ENCODE data around the gene TBC1D2.

Gene TBC1D2

GRCh38 chr9:98201102-98201501, 54.3 kb downstream of the TBC1D2 start:
- H3K4me1 ChIP-seq (ENCODE audit: insufficient read depth, low read length) = no peaks in the 10 kb centered on the region
- no peak overlapping the region for H3K4me3 ChIP-seq (ENCODE audit: low read length)
- peaks cover 36% of the 10 kb centered on the region for H3K27me3 ChIP-seq (ENCODE audit: insufficient read depth, low read length)
- H2AFZ ChIP-seq (ENCODE audit: low read depth, low read length) = no peak overlapping the region
- no peaks in the 10 kb centered on the region for H3K36me3 ChIP-seq (ENCODE audit: insufficient read depth, low read length)
- H3K9me3 ChIP-seq (ENCODE audit: low read length) = no peaks in the 10 kb centered on the region

- Histone ChIP-seq H2AFZ (ENCODE audit: low read depth, low read length) (no peak overlapping the region), H3K27me3 (ENCODE audit: insufficient read depth, low read length) (peaks cover 43% of the 10 kb centered on the region), H3K36me3 (ENCODE audit: insufficient read depth, low read length) (no peaks in the 10 kb centered on the region), H3K9me3 (ENCODE audit: low read length) (no peaks in the 10 kb centered on the region), H3K4me1 (ENCODE audit: insufficient read depth, low read length) (no peaks in the 10 kb centered on the region), H3K4me3 (ENCODE audit: low read length) (no peak overlapping the region)
Observed at GRCh38 chr9:98199388-98200033, 55.9 kb downstream of the TBC1D2 start.

GRCh38 chr9:98195671-98196070, 59.8 kb downstream of the TBC1D2 start:
- H2AFZ ChIP-seq (ENCODE audit: low read depth, low read length) = no peak overlapping the region
- no peaks in the 10 kb centered on the region for H3K36me3 ChIP-seq (ENCODE audit: insufficient read depth, low read length)
- no peaks in the 10 kb centered on the region for H3K9me3 ChIP-seq (ENCODE audit: low read length)
- no peak overlapping the region for H3K4me3 ChIP-seq (ENCODE audit: low read length)
- H3K4me1 ChIP-seq (ENCODE audit: insufficient read depth, low read length) = peaks cover 5% of the 10 kb centered on the region
- peaks cover 57% of the 10 kb centered on the region for H3K27me3 ChIP-seq (ENCODE audit: insufficient read depth, low read length)

GRCh38 chr9:98193336-98193944, 62.0 kb downstream of the TBC1D2 start:
- H3K36me3 ChIP-seq (ENCODE audit: insufficient read depth, low read length) = no peaks in the 10 kb centered on the region
- no peaks in the 10 kb centered on the region for H3K9me3 ChIP-seq (ENCODE audit: low read length)
- peak overlapping the region; percentile 43 for H3K4me3 ChIP-seq (ENCODE audit: low read length)
- H3K4me1 ChIP-seq (ENCODE audit: insufficient read depth, low read length) = peaks cover 5% of the 10 kb centered on the region
- H3K27me3 ChIP-seq (ENCODE audit: insufficient read depth, low read length) = peaks cover 60% of the 10 kb centered on the region
- peak overlapping the region; percentile 46 for H2AFZ ChIP-seq (ENCODE audit: low read depth, low read length)

GRCh38 chr9:98192503-98193335, 62.7 kb downstream of the TBC1D2 start, which contains the start of gene CORO2A:
Gene CORO2A (minus strand): TSS chr9:98192637. CDS start chr9:98157660, 34,977 bp downstream.
- Histone ChIP-seq H3K27me3 (ENCODE audit: insufficient read depth, low read length) (peaks cover 53% of the 10 kb centered on the region), H3K4me1 (ENCODE audit: insufficient read depth, low read length) (peaks cover 5% of the 10 kb centered on the region), H3K36me3 (ENCODE audit: insufficient read depth, low read length) (no peaks in the 10 kb centered on the region), H2AFZ (ENCODE audit: low read depth, low read length) (peak within 1 kb of the TSS; percentile 65), H3K4me3 (ENCODE audit: low read length) (peak within 1 kb of the TSS; percentile 43), H3K9me3 (ENCODE audit: low read length) (no peaks in the 10 kb centered on the region)

- H3K36me3 ChIP-seq (ENCODE audit: insufficient read depth, low read length) = no peaks in the 10 kb centered on the region
- H3K4me3 ChIP-seq (ENCODE audit: low read length) = peak overlapping the region; percentile 43
- peaks cover 50% of the 10 kb centered on the region for H3K27me3 ChIP-seq (ENCODE audit: insufficient read depth, low read length)
- peak overlapping the region; percentile 65 for H2AFZ ChIP-seq (ENCODE audit: low read depth, low read length)
- peaks cover 5% of the 10 kb centered on the region for H3K4me1 ChIP-seq (ENCODE audit: insufficient read depth, low read length)
- H3K9me3 ChIP-seq (ENCODE audit: low read length) = no peaks in the 10 kb centered on the region
Observed at GRCh38 chr9:98191671-98192502, 63.6 kb downstream of the TBC1D2 start.

- H3K27me3 ChIP-seq (ENCODE audit: insufficient read depth, low read length) = peaks cover 50% of the 10 kb centered on the region
- peaks cover 5% of the 10 kb centered on the region for H3K4me1 ChIP-seq (ENCODE audit: insufficient read depth, low read length)
- no peaks in the 10 kb centered on the region for H3K9me3 ChIP-seq (ENCODE audit: low read length)
- H2AFZ ChIP-seq (ENCODE audit: low read depth, low read length) = no peak overlapping the region
- no peaks in the 10 kb centered on the region for H3K36me3 ChIP-seq (ENCODE audit: insufficient read depth, low read length)
- no peak overlapping the region for H3K4me3 ChIP-seq (ENCODE audit: low read length)
Observed at GRCh38 chr9:98191181-98191608, 64.3 kb downstream of the TBC1D2 start.

GRCh38 chr9:98190757-98191105, 64.7 kb downstream of the TBC1D2 start:
- H2AFZ ChIP-seq (ENCODE audit: low read depth, low read length) = no peak overlapping the region
- H3K4me3 ChIP-seq (ENCODE audit: low read length) = no peak overlapping the region
- peaks cover 5% of the 10 kb centered on the region for H3K4me1 ChIP-seq (ENCODE audit: insufficient read depth, low read length)
- no peaks in the 10 kb centered on the region for H3K9me3 ChIP-seq (ENCODE audit: low read length)
- no peaks in the 10 kb centered on the region for H3K36me3 ChIP-seq (ENCODE audit: insufficient read depth, low read length)
- peaks cover 47% of the 10 kb centered on the region for H3K27me3 ChIP-seq (ENCODE audit: insufficient read depth, low read length)

- Histone ChIP-seq H3K36me3 (ENCODE audit: insufficient read depth, low read length) (no peaks in the 10 kb centered on the region), H3K9me3 (ENCODE audit: low read length) (no peaks in the 10 kb centered on the region), H3K4me3 (ENCODE audit: low read length) (no peak overlapping the region), H3K4me1 (ENCODE audit: insufficient read depth, low read length) (peaks cover 5% of the 10 kb centered on the region), H2AFZ (ENCODE audit: low read depth, low read length) (no peak overlapping the region), H3K27me3 (ENCODE audit: insufficient read depth, low read length) (peaks cover 34% of the 10 kb centered on the region)
Observed at GRCh38 chr9:98189412-98189811, 66.0 kb downstream of the TBC1D2 start.

GRCh38 chr9:98187926-98188325, 67.5 kb downstream of the TBC1D2 start:
- H2AFZ ChIP-seq (ENCODE audit: low read depth, low read length) = no peak overlapping the region
- peaks cover 28% of the 10 kb centered on the region for H3K27me3 ChIP-seq (ENCODE audit: insufficient read depth, low read length)
- no peak overlapping the region for H3K4me3 ChIP-seq (ENCODE audit: low read length)
- no peaks in the 10 kb centered on the region for H3K36me3 ChIP-seq (ENCODE audit: insufficient read depth, low read length)
- peaks cover 2% of the 10 kb centered on the region for H3K4me1 ChIP-seq (ENCODE audit: insufficient read depth, low read length)
- no peaks in the 10 kb centered on the region for H3K9me3 ChIP-seq (ENCODE audit: low read length)

GRCh38 chr9:98186236-98186635, 69.2 kb downstream of the TBC1D2 start:
- Histone ChIP-seq H3K4me1 (ENCODE audit: insufficient read depth, low read length) (no peaks in the 10 kb centered on the region), H3K27me3 (ENCODE audit: insufficient read depth, low read length) (peaks cover 17% of the 10 kb centered on the region), H3K4me3 (ENCODE audit: low read length) (no peak overlapping the region), H3K9me3 (ENCODE audit: low read length) (no peaks in the 10 kb centered on the region), H3K36me3 (ENCODE audit: insufficient read depth, low read length) (no peaks in the 10 kb centered on the region), H2AFZ (ENCODE audit: low read depth, low read length) (no peak overlapping the region)

GRCh38 chr9:98185611-98186171, 69.8 kb downstream of the TBC1D2 start:
- Histone ChIP-seq H3K27me3 (ENCODE audit: insufficient read depth, low read length) (peaks cover 12% of the 10 kb centered on the region), H3K4me3 (ENCODE audit: low read length) (no peak overlapping the region), H2AFZ (ENCODE audit: low read depth, low read length) (no peak overlapping the region), H3K4me1 (ENCODE audit: insufficient read depth, low read length) (no peaks in the 10 kb centered on the region), H3K36me3 (ENCODE audit: insufficient read depth, low read length) (no peaks in the 10 kb centered on the region), H3K9me3 (ENCODE audit: low read length) (no peaks in the 10 kb centered on the region)

Data from neuron (in vitro differentiated cells).